ENCODE measurements around the gene SLC16A7.

SLC16A7 gene

GRCh38 chr12:59624732-59625460, 29.1 kb downstream of the SLC16A7 start:
- no peak for DNase-seq

- no peak for DNase-seq
These were observed 30.6 kb downstream of the SLC16A7 start for GRCh38 chr12:59626382-59626781.

- no peak for DNase-seq
These were observed 31.8 kb downstream of the SLC16A7 start for GRCh38 chr12:59627582-59627981.

GRCh38 chr12:59629890-59630289, 34.1 kb downstream of the SLC16A7 start:
- DNase-seq = no peak

- DNase-seq = no peak
These were observed 36.6 kb downstream of the SLC16A7 start for GRCh38 chr12:59632408-59632807.

- DNase-seq = no peak
These were observed 38.4 kb downstream of the SLC16A7 start for GRCh38 chr12:59634254-59634653.

GRCh38 chr12:59636945-59637691, 41.3 kb downstream of the SLC16A7 start:
- DNase-seq = no peak

- DNase-seq = no peak
These were observed 41.9 kb downstream of the SLC16A7 start for GRCh38 chr12:59637692-59638070.

- no peak for DNase-seq
These were observed 47.7 kb downstream of the SLC16A7 start for GRCh38 chr12:59643550-59643949.

- no peak for DNase-seq
These were observed 49.4 kb downstream of the SLC16A7 start for GRCh38 chr12:59645242-59645641.

GRCh38 chr12:59646636-59647035, 50.8 kb downstream of the SLC16A7 start:
- no peak for DNase-seq

GRCh38 chr12:59649203-59649602, 53.4 kb downstream of the SLC16A7 start:
- no peak for DNase-seq

- no peak for DNase-seq
These were observed 54.9 kb downstream of the SLC16A7 start for GRCh38 chr12:59650588-59651228.

- DNase-seq = no peak
These were observed 55.5 kb downstream of the SLC16A7 start for GRCh38 chr12:59651229-59651920.

GRCh38 chr12:59652130-59652529, 56.3 kb downstream of the SLC16A7 start:
- DNase-seq = no peak

GRCh38 chr12:59654061-59654460, 58.2 kb downstream of the SLC16A7 start:
- DNase-seq = no peak

- DNase-seq = no peak
These were observed 61.4 kb downstream of the SLC16A7 start for GRCh38 chr12:59657266-59657665.

- no peak for DNase-seq
These were observed 61.9 kb downstream of the SLC16A7 start for GRCh38 chr12:59657711-59658110.

- no peak for DNase-seq
These were observed 64.3 kb downstream of the SLC16A7 start for GRCh38 chr12:59660148-59660547.

- DNase-seq = no peak
These were observed 65.2 kb downstream of the SLC16A7 start for GRCh38 chr12:59660921-59661597.

- DNase-seq = no peak
These were observed 68.7 kb downstream of the SLC16A7 start for GRCh38 chr12:59664495-59664894.

GRCh38 chr12:59665701-59666100, 69.9 kb downstream of the SLC16A7 start:
- no peak for DNase-seq

GRCh38 chr12:59668674-59669073, 72.8 kb downstream of the SLC16A7 start:
- DNase-seq = no peak
